HG03064 (cell line): Measurements from ENCODE around the gene DNAAF5.
"Not testable (repeated sequence)": the region's sequence is repeated elsewhere in the genome, so short reads cannot be mapped to it uniquely, and the experiment has no call there.

Experiments
- ATAC-seq: cut with Tn5 transposase; IDR thresholded peaks from one replicate; pipeline ENCODE4 v1.9.1; 2021; ENCODE audit warnings: low read depth; ENCODE audit not compliant: unreplicated experiment

The DNAAF5 gene

GRCh38 chr7:802500-803242 is 76.2 kb downstream of the DNAAF5 start:
- ATAC-seq = no peak

- no peak for ATAC-seq
Measured at GRCh38 chr7:803243-803635, 76.7 kb downstream of the DNAAF5 start.

- not testable (repeated sequence) for ATAC-seq
Measured at GRCh38 chr7:803796-804195, 77.3 kb downstream of the DNAAF5 start.

- no peak for ATAC-seq
Measured at GRCh38 chr7:805261-805660, 78.8 kb downstream of the DNAAF5 start.

GRCh38 chr7:815284-816216 is 89.1 kb downstream of the DNAAF5 start:
- no peak for ATAC-seq

- peak; percentile 70 for ATAC-seq
Measured at GRCh38 chr7:816300-816750, 89.8 kb downstream of the DNAAF5 start.

- ATAC-seq = peak; percentile 18
Measured at GRCh38 chr7:816751-817671, 90.5 kb downstream of the DNAAF5 start.

GRCh38 chr7:818031-818699 is 91.7 kb downstream of the DNAAF5 start:
- no peak for ATAC-seq

GRCh38 chr7:820341-820740 is 93.8 kb downstream of the DNAAF5 start:
- ATAC-seq = no peak

- ATAC-seq = no peak
Measured at GRCh38 chr7:821688-822087, 95.2 kb downstream of the DNAAF5 start.

- no peak for ATAC-seq
Measured at GRCh38 chr7:822692-823276, 96.3 kb downstream of the DNAAF5 start.

GRCh38 chr7:823649-824048 is 97.2 kb downstream of the DNAAF5 start:
- no peak for ATAC-seq

- no peak for ATAC-seq
Measured at GRCh38 chr7:824081-824480, 97.6 kb downstream of the DNAAF5 start.

GRCh38 chr7:824664-825063 is 98.2 kb downstream of the DNAAF5 start:
- no peak for ATAC-seq

- ATAC-seq = no peak
Measured at GRCh38 chr7:825386-825785, 98.9 kb downstream of the DNAAF5 start.

- no peak for ATAC-seq
Measured at GRCh38 chr7:826230-826917, 99.9 kb downstream of the DNAAF5 start.

- no peak for ATAC-seq
Measured at GRCh38 chr7:828793-829561, 102.5 kb downstream of the DNAAF5 start.

- no peak for ATAC-seq
Measured at GRCh38 chr7:830069-830468, 103.6 kb downstream of the DNAAF5 start.
